ENCODE data around the gene CISD3. TPM values are rescaled to one million over a fixed set of nuclear protein-coding genes. Genes with fewer than 3 reads are reported as not detected.

The CISD3 gene
- total and polyA plus RNA-seq, 2 of the 4 experiments (the other 2 are of a cell fraction) = 1.3 to 14.1 TPM

GRCh38 chr17:38711792-38712571, 18.2 kb upstream of the CISD3 start:
- Histone ChIP-seq H3K4me3 (ENCODE audit: insufficient read depth, low read depth, low read length) (no peak overlapping the region), H3K27ac (ENCODE audit: insufficient read depth, low read length) (no peak overlapping the region), H4K91ac (ENCODE audit: insufficient read depth, low read depth, low read length) (no peak overlapping the region), H2BK5ac (ENCODE audit: low read depth, low read length, poor library complexity, severe bottlenecking) (no peak overlapping the region), H2BK15ac (ENCODE audit: low read depth, low read length) (no peak overlapping the region), H3K9me1 (ENCODE audit: insufficient read depth, low read length) (no peaks in the 10 kb centered on the region; the same call in 1 of the 2 replicates), H3K18ac (ENCODE audit: low read depth, low read length) (no peak overlapping the region), H3K4me2 (ENCODE audit: low read depth, low read length) (no peak overlapping the region), H2AK5ac (ENCODE audit: low read depth, low read length) (no peak overlapping the region), H4K20me1 (ENCODE audit: insufficient read depth, low read length) (peaks cover 17% of the 10 kb centered on the region; the same call in 1 of the 2 replicates), H3K79me1 (ENCODE audit: low read depth in 1 of 2, low read length in 2 of 2) (peaks cover 12 to 32% of the 10 kb centered on the region in 2 experiments; a peak in 3 of 4 replicates), H3K56ac (ENCODE audit: extremely low read depth, insufficient read depth, low read length) (no peak overlapping the region), H4K8ac (ENCODE audit: low read depth in 2 of 2, low read length in 2 of 2) (no peak overlapping the region), H2BK120ac (ENCODE audit: low read depth, low read length) (no peak overlapping the region), H2AFZ (replicated peaks; ENCODE audit: low read length, poor library complexity) (no peak overlapping the region), H3K4me1 (ENCODE audit: control insufficient read depth, insufficient read depth, low read length) (no peaks in the 10 kb centered on the region), H2AK9ac (replicated peaks; ENCODE audit: low read depth, low read length, poor library complexity) (no peak overlapping the region), H3K36me3 (ENCODE audit: control insufficient read depth, insufficient read depth, low read length) (peaks cover 66% of the 10 kb centered on the region), H3K9me3 (ENCODE audit: control insufficient read depth, insufficient read depth, low read length) (no peaks in the 10 kb centered on the region), H3K23ac (ENCODE audit: low read depth, low read length) (no peak overlapping the region), H3K4ac (ENCODE audit: low read depth, low read length) (no peak overlapping the region), H3K27me3 (ENCODE audit: control insufficient read depth, insufficient read depth, low read length) (no peaks in the 10 kb centered on the region), H2BK20ac (ENCODE audit: low read depth, low read length) (no peak overlapping the region), H3K14ac (replicated peaks; ENCODE audit: low read depth, low read length) (no peak overlapping the region), H4K5ac (ENCODE audit: low read depth, low read length) (no peak overlapping the region), H3K9ac (ENCODE audit: low read depth, low read length) (no peak overlapping the region)
- CTCF ChIA-PET = no interaction called here
- dilution Hi-C loops (cut with HindIII; ENCODE audit: low sequenced_read_pairs, unreplicated experiment) (no loop called here), in situ Hi-C loops (cut with MboI; ENCODE audit: low sequenced_read_pairs) (no loop called here), intact Hi-C loops (cut with micrococcal nuclease) (no loop called here)
- TF ChIP-seq NFE2L2 (IDR thresholded peaks at IDR 0.05; ENCODE audit: low read depth, low read length) = no peak
- no peak for TF ChIP-seq CEBPB (IDR thresholded peaks at IDR 0.05; ENCODE audit: low read depth, low read length)
- TF ChIP-seq FOS (IDR thresholded peaks at IDR 0.05; ENCODE audit: low read depth, low read length) = no peak
- no peak for TF ChIP-seq USF2 (IDR thresholded peaks at IDR 0.05; ENCODE audit: low read depth, low read length)
- no peak for TF ChIP-seq CHD1 (IDR thresholded peaks at IDR 0.05; ENCODE audit: low read depth, low read length)
- TF ChIP-seq ELK1 (IDR thresholded peaks at IDR 0.05; ENCODE audit: borderline replicate concordance, low read depth, low read length) = no peak
- no peak for TF ChIP-seq BHLHE40 (IDR thresholded peaks at IDR 0.05; ENCODE audit: low read depth, low read length)
- TF ChIP-seq MAZ (IDR thresholded peaks at IDR 0.05; ENCODE audit: borderline replicate concordance, low read depth, low read length) = no peak
- BruUV-seq (replicated peaks) = no TSS peak
- 87% methylated on average over 12 of the region's 26 CpGs; no CpG with 5 or more reads in 1 of the 2 experiments for WGBS, 2 experiments (ENCODE audit: extremely low coverage in 2 of 2, insufficient read length in 1 of 2)
- no peak for ATAC-seq (ENCODE audit: low read depth)
- no peak for DNase-seq
- POLR2A ChIA-PET (ENCODE audit: unreplicated experiment) = no interaction called here
